Activated CD8-positive, alpha-beta T cell treated with anti-CD3 and anti-CD28 coated beads, Interleukin-2, amount 10 ng/mL, durations not matched to agents 7 days and 5 days (primary cell): Measurements from ENCODE around the gene COX4I2. TPM values are rescaled to one million over a fixed set of nuclear protein-coding genes. Genes with fewer than 3 reads are reported as not detected.

Experiments used
- microRNA-seq: library from miRNA; unstranded; fragments of <30 nt; microRNA quantifications from one replicate; pipeline ENCODE4 v1.2.0, GENCODE V29; 2022
- total RNA-seq, 2 experiments: library from RNA; stranded (reverse); gene quantifications; one replicate each; pipeline ENCODE4 v1.2.3, GENCODE V29; 2021

Gene COX4I2
- total RNA-seq, 2 experiments from 2014 or later, result not detected

Small RNAs within 50 kb of the gene (microRNA-seq; reads per million reads assigned to microRNA genes)
- not detected for gene MIR3193

Other genes starting within 250 kb of the COX4I2 start
- not detected for gene DEFB119, start 247.3 kb upstream of the COX4I2 start, total RNA-seq
- not detected for gene DEFB121, start 231.7 kb upstream of the COX4I2 start, total RNA-seq
- gene DEFB123, start 197.3 kb upstream of the COX4I2 start, total RNA-seq, result not detected
- gene DEFB124, start 162.8 kb upstream of the COX4I2 start, total RNA-seq, result not detected
- gene REM1, start 162.6 kb upstream of the COX4I2 start, total RNA-seq, result not detected
- 100 to 1,000 TPM; 117 to 127 TPM for gene HM13, start 123.5 kb upstream of the COX4I2 start, total RNA-seq
- gene ID1, start 32.6 kb upstream of the COX4I2 start, total RNA-seq, result under 1 TPM; 0.42 to 0.50 TPM
- 10 to 100 TPM; 71.4 to 73.0 TPM for gene BCL2L1, start 85.0 kb downstream of the COX4I2 start, total RNA-seq
- gene TPX2, start 101.4 kb downstream of the COX4I2 start, total RNA-seq, result 100 to 1,000 TPM; 172 to 174 TPM
- gene MYLK2, start 181.4 kb downstream of the COX4I2 start, total RNA-seq, result under 1 TPM; 0.66 to 0.89 TPM
- not detected for gene FOXS1, start 207.7 kb downstream of the COX4I2 start, total RNA-seq
- not detected for gene DUSP15, start 232.6 kb downstream of the COX4I2 start, total RNA-seq
- not detected for gene TTLL9, start 232.7 kb downstream of the COX4I2 start, total RNA-seq